Epidermal melanocyte (primary cell): ENCODE results near the gene KCNQ1OT1.

Experiments
- DNase-seq: peaks from one replicate; pipeline ENCODE4 v3.0.0; 2011; ENCODE audit warnings: low spot score; ENCODE audit not compliant: insufficient read length

The KCNQ1OT1 gene

GRCh38 chr11:2669634-2670469, 29.9 kb downstream of the KCNQ1OT1 start:
- no peak for DNase-seq

- DNase-seq: no peak
Observed at GRCh38 chr11:2668876-2669275, 30.9 kb downstream of the KCNQ1OT1 start.

- no peak for DNase-seq
Observed at GRCh38 chr11:2667940-2668339, 31.9 kb downstream of the KCNQ1OT1 start.

- no peak for DNase-seq
Observed at GRCh38 chr11:2666828-2667570, 32.8 kb downstream of the KCNQ1OT1 start.

- no peak for DNase-seq
Observed at GRCh38 chr11:2666401-2666741, 33.4 kb downstream of the KCNQ1OT1 start.

GRCh38 chr11:2665526-2666400, 34.0 kb downstream of the KCNQ1OT1 start:
- DNase-seq: no peak

GRCh38 chr11:2664791-2665525, 34.8 kb downstream of the KCNQ1OT1 start:
- no peak for DNase-seq

- DNase-seq: no peak
Observed at GRCh38 chr11:2664376-2664775, 35.4 kb downstream of the KCNQ1OT1 start.

GRCh38 chr11:2663915-2664314, 35.9 kb downstream of the KCNQ1OT1 start:
- DNase-seq: no peak

- DNase-seq: no peak
Observed at GRCh38 chr11:2663506-2663905, 36.3 kb downstream of the KCNQ1OT1 start.

- no peak for DNase-seq
Observed at GRCh38 chr11:2662430-2663299, 37.1 kb downstream of the KCNQ1OT1 start.

GRCh38 chr11:2662024-2662312, 37.8 kb downstream of the KCNQ1OT1 start:
- no peak for DNase-seq

- no peak for DNase-seq
Observed at GRCh38 chr11:2661173-2662023, 38.4 kb downstream of the KCNQ1OT1 start.

GRCh38 chr11:2660357-2660939, 39.3 kb downstream of the KCNQ1OT1 start:
- DNase-seq: no peak

- DNase-seq: no peak
Observed at GRCh38 chr11:2657697-2658284, 42.0 kb downstream of the KCNQ1OT1 start.

- DNase-seq: no peak
Observed at GRCh38 chr11:2656859-2657258, 42.9 kb downstream of the KCNQ1OT1 start.

- DNase-seq: no peak
Observed at GRCh38 chr11:2655834-2656622, 43.8 kb downstream of the KCNQ1OT1 start.
